ENCODE data around the gene COL5A2. TPM values are rescaled to one million over a fixed set of nuclear protein-coding genes. Genes with fewer than 3 reads are reported as not detected.

Gene COL5A2
- polyA plus RNA-seq, 1 donor, result 348 TPM

DNA sequence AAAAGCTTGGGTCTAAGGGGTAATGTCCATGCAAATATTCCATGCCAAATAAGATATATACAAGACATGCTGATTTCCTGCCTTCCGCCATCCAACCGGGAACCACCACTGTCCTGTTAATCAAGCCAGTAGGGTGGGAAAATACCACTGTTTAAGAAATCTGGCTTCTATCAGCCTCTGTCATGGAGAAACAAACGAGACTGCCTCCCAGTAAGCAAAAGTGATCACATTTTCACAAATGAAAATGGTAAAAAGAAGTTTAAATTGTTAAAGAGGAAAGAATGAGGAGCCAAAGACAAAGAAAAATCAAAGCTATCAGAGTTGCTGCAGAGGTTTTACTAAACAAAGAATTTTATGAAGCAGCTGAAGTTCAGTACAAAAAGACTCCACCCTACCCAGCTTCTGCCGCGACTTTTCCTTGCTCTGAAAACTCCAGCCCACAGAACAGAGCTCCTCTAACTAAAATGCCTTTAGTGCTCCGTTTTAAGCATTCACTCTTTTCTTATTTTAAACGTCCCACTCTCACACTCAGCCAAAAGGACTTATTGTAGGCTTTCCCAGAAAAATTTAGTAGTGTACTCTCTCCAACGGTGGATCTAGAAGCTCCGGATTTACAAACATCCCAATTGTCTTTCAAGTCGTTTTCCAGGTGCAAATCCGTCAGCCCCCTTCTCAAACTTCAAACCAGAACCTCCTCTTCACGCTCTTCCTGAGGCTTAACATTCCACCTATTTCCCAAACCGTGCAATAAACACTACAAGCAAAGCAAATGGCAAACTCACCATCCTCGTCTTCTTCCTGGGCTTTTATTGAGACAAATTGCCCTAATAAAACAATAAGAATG lies 613 bp downstream of the COL5A2 start:
- peak; percentile 67 for DNase-seq

DNA sequence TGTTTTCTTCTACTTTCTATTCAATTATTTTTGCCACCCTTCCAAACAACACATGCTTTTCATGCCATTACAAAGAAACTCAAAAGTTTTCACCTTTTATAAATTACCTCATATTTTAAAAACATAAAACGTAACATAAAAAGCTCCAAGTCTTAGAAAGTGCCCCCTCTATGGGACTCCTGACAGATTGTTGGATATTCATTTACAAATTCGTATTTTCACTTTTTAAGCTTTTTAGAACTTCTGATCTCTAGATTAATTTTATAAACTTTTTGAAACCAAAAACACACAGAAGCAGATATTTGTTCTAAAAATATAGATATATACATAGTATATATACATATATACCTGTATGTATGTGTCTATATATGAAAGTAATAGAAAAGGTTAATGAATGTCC lies 1.5 kb downstream of the COL5A2 start:
- no peak for DNase-seq

DNA sequence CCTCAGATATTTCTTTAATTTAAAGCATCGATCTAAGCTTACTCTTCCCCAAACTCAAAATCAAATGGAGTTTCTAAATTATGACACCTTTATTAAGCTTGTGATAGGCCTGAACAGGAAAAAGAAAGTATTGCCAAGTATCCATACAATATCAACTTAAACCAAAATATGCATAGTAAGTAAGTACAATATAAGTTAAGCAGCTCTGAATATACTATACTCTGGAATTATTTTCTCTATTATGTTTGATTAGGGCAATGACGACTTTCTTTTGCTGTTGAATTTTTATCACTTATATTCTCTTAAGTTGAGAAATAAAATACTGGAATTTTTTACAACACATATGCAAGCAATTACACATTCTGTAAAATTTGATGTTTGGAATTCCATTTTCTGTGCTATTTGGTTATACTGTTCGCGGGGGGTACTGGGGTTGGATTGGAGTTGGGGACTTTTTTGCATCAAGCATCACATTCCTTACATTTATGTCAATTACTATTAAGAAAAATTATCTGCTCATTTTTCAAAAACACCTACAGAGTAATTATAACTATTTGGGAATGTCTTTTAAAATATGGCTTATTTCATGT lies 2.2 kb downstream of the COL5A2 start:
- no peak for DNase-seq

DNA sequence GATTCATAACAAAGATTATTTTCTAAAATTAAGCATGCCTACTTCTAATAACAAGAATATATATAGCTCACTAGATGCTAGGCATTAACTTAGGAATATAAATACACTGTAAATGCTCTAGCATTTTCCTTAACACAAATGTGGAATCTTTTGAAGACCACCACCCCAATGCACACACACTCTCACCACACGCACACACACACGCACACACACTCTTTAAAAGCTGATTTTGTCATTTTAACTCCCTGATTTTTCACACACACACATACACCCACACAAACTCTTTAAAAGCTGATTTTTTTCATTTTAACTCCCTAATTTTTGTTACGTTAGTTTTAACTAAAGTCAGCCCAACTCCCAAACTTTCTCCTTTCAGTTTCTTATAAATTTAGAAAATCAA lies 3.0 kb downstream of the COL5A2 start:
- DNase-seq, result no peak

DNA sequence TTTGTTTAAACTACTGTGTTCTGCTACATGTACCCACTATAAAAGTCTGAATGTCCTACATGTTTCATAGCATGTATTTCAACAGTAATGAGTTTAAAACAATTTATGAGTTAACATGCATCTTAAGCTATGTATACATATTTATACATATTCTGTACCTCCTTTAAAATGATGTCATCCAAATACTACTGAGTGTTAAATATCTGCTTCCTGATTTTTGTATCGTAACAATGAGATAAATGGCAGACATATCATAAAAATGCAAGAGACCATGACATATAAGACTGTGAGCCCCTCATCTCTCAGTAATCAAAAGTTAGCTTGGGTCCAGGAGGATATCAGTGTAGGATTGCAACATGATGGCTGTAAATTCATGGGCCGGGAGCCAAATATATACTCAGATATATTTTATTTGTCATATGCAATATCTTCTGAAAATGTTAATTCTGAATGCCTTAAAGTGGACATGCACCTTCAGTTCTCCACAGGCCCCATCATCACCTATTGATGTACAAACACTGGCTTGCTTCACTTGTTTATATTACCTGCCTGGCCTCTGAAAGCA lies 3.6 kb downstream of the COL5A2 start:
- no peak for DNase-seq

DNA sequence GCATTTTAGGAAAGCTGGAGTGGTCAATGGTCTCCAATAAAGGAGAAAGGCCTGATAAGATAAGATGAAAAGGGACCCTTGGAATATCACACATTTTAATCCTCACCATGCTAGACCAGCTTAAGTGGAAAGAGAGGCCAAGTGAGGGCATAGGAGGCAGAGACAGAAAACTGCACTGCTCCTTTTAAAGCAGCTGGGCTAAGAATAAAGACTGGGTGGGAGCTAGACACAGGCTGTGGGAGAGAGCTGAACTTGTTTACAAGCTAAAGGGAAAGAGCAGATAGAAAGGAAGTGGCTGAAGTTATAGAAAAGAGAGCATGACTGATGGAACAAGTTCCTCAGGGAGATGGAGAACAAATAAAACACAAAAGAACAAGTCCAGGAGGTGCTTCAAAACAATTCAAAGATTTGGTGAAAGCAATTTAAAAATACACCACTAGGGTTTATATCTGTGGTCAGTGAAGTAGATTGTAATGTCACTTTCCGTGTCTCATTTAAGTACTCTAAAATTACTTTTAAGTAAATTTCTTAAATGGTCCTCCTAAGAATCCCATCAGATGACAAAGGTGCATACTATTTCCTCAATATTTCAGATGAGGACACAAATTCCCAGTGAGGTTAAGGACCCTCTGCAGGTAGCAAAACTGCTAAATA lies 7.5 kb downstream of the COL5A2 start:
- DNase-seq, result no peak

DNA sequence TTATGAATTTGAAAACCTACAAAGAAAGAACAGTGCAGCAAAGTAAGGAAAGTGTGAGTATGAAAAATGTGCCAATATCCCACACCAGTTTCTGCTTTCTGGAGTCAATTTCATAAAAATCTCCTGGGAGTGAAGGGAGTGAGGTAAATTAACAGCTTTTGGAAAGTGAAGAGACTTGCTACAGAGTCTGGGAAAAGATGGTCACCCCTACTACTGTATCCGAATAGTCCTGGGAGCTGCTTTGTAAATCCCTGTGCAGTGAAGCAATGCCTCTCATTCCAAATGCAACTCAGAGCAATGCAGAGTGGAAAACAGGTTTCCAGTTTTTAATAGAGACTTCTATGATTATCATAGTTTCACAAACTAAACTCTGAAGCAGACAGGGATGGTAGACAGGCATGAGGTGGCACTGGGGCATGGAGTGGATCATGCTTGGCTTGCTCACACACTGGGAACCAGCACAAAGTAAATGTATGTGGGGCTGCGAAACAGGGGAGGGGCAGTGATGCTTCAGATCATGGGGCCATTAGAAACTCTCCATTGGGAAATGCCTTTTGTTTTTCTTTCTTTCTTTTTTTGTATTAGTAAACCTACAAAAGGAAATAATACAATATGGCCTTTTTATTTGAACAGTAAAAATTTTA lies 10.6 kb downstream of the COL5A2 start:
- no peak for DNase-seq

DNA sequence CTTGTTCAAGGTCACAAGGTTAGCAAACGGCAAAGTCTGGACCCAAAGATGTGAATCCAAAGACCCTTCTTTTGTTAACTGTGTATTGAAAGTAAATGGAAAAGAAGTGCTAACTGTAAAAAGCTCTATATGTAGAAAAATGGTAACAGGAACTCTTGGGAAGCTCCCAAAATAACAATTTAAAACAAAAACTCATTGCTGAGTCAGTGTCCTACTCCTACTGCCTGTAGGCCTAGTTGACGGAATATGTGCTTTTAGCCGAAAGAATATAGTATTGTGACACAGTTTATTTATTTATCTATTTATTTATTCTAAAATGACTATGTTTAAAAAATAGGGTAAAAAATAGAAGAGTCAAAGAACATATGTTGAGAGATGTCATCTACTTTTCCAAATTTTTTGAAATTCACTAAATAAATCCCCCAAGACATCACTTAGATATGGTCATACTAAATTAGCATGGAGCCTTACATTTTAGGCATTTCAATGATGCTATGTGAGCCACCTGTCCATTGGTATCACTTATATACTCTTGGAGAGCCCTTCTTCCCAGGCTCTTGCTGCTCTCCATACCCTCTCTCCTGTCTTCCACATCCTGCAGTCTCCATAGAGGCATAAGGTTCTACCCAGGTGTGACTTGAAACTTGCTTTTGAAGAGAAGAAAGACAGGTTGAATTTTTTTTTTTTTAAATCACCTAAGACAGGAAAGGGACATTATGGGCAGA lies 13.7 kb downstream of the COL5A2 start:
- no peak for DNase-seq

DNA sequence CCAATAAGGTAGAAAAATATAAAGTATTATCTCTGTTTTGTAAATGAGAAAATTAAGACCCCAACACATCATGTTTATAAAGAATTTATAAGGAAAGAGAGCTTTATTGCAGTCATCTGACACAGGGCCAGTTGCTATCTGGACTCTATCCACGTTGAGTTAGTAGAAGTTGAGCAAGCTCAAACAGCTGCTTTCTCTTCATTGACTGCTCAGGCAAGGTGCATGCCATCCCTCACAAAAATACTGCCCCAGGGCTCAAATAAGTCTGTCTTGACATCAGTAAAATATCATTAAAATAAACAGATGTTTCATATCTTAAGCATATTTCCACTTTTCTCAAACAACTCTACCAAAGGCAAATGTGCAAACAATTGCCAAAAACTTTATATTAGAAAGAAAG lies 14.8 kb downstream of the COL5A2 start:
- peak; percentile 69 for DNase-seq

DNA sequence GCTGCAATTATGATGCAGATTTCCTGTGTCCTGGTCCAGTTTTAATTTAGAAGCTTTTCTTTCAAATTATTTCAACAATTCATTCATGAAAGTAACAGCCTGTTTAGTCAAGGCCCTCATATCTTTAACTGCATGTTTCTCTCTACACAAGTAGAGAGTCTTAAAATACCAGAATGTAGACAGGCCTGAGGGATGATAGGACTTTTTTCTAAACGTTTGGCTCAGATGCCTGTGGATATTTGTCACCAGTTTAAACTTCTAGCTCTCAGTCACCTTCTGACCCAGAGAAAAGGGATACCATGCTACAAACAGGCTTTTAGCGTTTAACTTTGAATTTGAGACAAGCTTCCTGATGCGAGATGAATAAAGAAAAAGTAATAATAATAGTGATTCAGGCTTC lies 15.7 kb downstream of the COL5A2 start:
- no peak for DNase-seq

DNA sequence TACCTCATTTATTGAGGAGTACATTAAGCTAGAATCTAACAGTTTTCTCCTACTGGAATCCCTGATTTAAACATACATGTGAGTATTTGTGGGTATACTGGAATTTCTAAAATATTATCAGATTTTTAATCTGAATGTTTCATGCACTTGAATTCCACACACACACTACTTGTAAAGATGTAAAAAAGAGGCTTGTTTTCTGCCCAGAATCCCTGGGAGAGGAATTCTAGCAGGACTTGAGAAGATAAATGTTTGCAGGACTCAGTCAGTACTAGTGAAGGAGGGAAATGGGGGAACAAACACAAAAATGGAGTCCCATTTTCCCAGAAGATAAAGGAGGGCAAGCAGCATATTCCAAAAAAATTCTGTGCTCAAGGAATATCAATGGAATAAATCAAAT lies 17.0 kb downstream of the COL5A2 start:
- DNase-seq, result no peak

DNA sequence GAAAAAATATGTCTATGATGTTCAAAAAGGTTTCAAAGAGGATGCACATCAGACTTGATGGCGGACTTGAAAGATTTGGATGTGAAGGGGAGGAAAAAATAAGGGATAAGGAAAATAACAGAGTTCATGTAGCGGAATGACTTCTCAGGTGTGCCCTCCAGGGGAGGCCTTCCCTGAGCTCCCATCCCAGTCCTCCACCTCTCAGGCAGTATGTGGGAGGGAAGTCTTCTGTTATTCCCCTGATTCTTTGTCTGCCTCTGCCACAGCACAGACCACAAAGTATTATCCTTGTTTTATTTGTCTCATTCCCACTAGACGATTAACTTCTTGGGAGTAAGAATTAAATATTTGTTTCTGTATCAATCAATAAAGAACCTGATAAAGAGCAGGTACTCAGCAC lies 17.7 kb downstream of the COL5A2 start:
- DNase-seq, result no peak

DNA sequence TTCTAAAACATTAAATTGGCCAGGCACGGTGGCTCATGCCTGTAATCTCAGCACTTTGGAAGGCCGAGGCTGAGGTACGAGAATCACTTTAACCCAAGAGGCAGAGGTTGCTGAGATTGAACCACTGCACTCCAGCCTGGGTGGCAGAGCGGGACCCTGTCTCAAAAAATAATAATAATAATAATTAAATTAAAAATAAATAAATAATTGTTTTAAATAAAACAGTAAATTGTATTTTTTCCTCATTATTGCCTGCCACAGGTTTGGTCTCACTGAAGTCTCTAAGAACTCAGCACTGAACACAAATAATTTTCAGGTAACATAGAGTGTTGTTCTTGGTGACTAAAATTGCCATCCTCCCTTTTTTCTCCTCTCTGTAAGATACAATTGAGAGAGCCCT lies 19.8 kb downstream of the COL5A2 start:
- no peak for DNase-seq

DNA sequence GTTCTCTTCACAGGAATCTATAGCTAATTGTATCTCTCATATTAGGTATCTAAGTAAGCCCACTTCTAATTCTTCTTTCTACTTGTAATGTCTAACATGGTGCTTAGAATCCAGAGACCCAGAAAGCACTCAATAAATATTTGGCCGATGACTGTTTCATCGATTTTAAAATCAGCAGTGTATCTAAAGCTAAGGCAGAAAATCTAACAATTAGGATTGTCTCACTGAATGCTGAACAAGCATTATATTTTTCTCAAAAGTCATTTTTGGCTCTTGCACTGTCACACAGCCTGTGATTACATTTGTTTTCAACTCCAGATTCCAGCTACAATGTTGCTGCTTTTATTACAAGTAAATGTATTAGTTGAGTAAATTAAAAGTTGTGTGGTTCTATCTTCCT lies 20.3 kb downstream of the COL5A2 start:
- DNase-seq, result no peak

DNA sequence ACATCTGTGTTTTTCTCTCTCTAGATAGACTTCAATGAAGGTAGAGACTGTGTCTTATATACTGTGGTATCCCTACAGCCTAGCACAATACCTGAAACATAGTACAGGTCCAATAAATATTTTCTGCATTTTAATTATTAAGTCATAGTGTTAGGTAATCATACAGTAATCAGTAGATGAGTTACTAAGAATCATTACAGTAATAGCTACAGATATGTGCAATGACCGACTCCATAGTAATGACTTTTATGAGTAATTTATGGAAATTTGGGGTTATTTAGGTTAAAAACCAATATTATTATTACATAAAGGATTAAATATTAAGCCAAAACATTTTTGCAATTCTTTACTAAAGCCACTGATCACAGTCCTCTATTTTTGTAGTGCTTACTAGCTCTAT lies 21.6 kb downstream of the COL5A2 start:
- DNase-seq, result no peak

DNA sequence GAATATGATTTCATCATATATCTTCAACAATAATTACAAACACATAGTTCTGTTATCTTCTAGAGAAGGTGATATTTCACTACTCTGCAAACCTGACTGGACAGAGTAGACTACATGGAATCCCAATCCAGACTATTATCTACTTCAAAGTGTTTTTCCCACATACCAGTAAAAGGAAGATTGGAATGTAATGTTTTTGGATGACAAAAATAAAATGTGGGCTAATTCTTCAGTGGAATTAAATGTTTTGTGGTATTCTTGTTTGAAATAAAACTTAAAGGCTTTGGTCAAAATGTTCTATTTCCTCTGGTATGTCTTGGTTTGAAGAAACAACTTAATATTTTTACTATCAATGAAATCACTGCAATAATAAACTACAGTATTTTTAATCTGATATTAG lies 22.1 kb downstream of the COL5A2 start:
- DNase-seq, result no peak

DNA sequence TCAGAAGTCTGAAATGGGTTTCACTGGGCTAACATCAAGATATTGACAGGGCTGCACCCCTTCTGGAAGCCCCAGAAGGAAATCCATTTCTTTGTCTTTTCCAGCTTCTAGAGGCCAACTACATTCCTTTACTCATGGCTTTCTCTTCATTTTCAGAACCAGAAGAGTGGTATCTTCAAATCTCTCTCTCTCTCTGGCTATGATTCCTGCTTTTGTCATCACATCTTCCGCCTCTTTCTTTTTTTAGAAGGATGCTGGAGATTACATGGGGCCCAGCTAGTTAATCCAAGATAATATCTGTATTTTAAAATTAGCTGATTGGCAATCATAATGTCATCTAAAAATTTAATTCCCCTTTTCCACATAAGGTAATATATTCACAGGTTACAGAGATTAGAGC lies 23.8 kb downstream of the COL5A2 start:
- no peak for DNase-seq

DNA sequence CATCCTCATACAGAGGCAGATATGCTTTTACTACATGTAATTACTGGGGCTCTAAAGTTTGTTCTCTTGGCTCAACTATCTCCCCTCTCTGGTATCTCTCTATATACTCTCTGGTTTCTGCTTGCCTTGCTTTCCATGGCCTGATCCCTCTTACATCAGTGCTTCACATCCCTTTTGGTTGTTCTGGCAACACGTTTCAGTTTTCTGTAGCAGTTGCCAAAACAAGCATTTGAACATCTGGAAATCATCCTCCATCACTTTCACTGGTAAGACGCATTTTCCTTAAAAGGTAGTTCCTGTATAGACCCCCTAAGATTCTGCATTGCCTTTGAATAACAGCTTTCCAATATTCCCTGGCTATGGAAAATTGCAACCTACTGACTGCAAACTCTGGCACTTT lies 25.9 kb downstream of the COL5A2 start:
- peak; percentile 81 for DNase-seq

DNA sequence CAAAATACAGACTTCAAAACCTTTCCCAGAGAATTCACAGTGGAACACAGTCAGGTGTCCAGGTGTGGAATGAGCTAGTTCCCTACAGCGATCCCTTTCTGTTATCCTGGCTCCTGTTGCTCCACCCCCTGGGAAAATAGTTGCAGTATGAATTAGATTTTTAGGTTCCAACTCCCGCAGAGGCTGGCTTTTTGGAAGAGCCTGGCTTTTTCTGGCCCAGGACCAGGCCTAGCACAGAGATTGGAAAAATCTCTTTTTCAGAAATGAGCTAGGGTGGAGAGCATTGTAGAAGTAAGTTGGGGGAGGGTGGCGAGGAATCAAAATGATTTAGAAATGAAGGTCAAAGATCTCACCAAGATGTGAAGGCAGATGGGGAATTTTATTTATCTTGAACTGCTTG lies 27.1 kb downstream of the COL5A2 start:
- peak; percentile 63 for DNase-seq

DNA sequence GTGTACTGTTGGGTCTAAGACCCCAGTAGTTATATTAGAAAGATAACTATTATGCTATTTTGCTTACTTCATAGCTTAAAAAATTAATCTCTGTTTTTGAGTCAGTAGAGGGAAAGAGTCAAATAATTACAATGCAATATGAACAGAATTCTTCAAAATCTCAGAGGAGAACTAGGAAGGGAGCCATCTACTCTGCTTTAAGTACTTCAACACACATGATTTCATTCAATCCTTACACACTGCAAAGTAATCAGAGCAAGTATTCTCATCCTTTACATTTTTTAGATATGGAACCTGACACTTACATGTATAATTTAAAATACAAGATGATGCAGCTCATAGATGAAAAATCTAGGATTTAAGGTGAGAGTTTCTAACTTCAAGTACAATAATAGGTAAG lies 27.7 kb downstream of the COL5A2 start:
- no peak for DNase-seq

DNA sequence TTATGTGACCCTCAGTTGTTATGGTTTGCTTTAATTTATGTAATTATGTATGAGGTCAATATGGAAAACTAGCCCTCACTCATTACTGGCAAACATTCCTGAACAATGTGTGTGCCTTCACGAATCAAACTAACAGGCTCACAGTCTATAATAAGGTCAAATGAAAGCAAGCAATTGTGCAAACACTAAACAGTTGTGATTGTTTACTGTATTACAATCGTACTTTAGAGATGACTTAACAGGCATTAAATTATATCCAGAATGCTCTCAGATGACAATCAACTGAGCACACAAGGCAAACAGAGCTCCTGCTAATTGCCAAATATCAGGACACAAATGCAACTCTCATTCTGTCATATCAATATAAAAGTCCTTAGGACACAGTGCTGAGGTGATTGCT lies 29.5 kb downstream of the COL5A2 start:
- no peak for DNase-seq

DNA sequence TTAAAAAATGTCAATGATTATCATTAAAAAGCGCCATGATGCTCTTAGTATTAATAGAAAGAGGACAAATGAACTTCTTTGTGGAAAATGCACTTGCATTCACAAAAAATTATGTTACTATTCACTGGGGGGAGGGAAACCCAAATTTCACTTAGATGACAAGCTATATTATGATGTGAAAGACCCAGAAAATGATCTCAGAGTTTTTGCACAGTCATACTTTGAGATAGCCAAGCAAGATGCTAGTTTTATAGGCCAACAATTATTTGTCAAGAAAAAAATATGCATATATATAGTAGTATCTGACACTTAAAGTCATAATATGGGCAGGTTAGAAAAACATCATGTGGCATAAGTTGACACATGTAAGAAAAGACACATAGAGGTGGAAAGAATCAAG lies 31.6 kb downstream of the COL5A2 start:
- DNase-seq, result no peak
